Gastrocnemius medialis (tissue), 4 donors: ENCODE results near the gene TRIM36.

Experiments used
- POLR2A ChIP-seq, 2 donors: fragments of 450-650 bp; IDR thresholded peaks; one replicate each; pipeline ENCODE4 v1.6.1; 2017; ENCODE audit warnings: antibody characterized with exemption in 2 of 2, mild to moderate bottlenecking in 2 of 2, moderate library complexity in 2 of 2
- TF ChIP-seq, protein P1 (sequence below), 5 experiments: fragments of 450-650 bp in 3 of 5; fragments of 200-600 bp in 2 of 5; sonication (generic) in 2 of 5; IDR thresholded peaks in 4 of 5; conservative IDR thresholded peaks in 1 of 5; 1 replicate in 4 of 5; 2 replicates in 1 of 5; pipeline ENCODE4 v1.5.1; 2016 to 2019; ENCODE audit warnings: antibody characterized with exemption in 5 of 5, mild to moderate bottlenecking in 3 of 5, moderate library complexity in 3 of 5

DNA sequence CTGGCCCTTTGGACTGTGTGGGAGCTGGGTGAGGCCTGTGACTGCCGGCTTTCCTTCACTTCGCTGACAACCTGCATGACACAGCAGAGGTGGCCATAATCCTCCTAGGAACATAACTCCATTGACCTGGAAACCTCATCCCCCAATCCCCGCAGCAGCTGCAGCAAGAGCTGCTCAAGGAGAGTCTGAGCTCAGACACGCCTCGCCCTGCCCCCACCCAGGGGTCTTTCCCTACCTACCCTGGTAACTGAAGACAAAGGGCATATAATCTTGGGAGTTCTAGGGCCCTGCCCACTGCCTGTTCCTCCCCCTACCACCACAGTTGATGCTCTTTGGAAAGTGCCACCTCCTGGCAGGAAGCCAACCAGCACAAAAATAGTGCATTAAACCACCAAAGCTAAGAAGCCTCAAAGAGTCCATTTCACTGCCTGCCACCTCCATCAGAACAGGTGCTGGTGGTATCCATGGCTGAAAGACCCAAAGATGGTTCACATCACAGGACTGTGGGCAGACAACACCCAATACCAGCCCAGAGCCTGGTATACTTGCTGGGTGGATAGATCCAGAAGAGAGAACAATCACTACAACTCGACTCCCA, 18.4 kb downstream of the TRIM36 start:
- TF ChIP-seq, protein P1, sequence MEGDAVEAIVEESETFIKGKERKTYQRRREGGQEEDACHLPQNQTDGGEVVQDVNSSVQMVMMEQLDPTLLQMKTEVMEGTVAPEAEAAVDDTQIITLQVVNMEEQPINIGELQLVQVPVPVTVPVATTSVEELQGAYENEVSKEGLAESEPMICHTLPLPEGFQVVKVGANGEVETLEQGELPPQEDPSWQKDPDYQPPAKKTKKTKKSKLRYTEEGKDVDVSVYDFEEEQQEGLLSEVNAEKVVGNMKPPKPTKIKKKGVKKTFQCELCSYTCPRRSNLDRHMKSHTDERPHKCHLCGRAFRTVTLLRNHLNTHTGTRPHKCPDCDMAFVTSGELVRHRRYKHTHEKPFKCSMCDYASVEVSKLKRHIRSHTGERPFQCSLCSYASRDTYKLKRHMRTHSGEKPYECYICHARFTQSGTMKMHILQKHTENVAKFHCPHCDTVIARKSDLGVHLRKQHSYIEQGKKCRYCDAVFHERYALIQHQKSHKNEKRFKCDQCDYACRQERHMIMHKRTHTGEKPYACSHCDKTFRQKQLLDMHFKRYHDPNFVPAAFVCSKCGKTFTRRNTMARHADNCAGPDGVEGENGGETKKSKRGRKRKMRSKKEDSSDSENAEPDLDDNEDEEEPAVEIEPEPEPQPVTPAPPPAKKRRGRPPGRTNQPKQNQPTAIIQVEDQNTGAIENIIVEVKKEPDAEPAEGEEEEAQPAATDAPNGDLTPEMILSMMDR (IDR thresholded peaks at IDR 0.05 in 4 of 5, conservative IDR thresholded peaks at IDR 0.05 in 1 of 5) = no peak
- TF ChIP-seq POLR2A (IDR thresholded peaks at IDR 0.05) = no peak
